Stimulated activated CD8-positive, alpha-beta memory T cell treated with anti-CD3 and anti-CD28 coated beads, Interleukin-12 subunit alpha, Interleukin-12 subunit beta, amount 100 ng/mL, for 4 hours (primary cell): ENCODE measurements around the gene SLC22A1.
"Not testable (repeated sequence)": the region's sequence is repeated elsewhere in the genome, so short reads cannot be mapped to it uniquely, and the experiment has no call there.

Experiments
- DNase-seq: peaks from one replicate; pipeline ENCODE4 v3.0.0-alpha.2; 2020; ENCODE audit warnings: low read depth

SLC22A1 gene

DNA sequence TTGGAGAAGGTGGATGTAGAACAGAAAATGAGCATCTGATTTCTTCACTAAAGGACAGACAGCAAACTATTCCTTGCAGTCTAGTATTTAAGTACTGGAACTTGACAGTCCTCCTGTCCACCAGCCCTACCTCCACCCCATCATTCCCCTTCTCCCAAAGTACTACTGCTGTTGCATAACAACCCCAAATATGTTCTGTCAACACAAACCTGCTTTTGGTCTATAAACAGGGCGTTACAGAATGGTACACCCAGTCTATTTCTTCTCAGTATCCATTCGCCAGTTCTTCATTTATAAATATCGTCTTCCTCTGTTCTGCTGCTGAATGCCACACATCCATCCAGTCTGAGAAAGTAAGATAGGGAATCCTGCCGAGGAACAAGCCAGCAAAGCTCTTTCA, 27.7 kb upstream of the SLC22A1 start:
- no peak for DNase-seq

DNA sequence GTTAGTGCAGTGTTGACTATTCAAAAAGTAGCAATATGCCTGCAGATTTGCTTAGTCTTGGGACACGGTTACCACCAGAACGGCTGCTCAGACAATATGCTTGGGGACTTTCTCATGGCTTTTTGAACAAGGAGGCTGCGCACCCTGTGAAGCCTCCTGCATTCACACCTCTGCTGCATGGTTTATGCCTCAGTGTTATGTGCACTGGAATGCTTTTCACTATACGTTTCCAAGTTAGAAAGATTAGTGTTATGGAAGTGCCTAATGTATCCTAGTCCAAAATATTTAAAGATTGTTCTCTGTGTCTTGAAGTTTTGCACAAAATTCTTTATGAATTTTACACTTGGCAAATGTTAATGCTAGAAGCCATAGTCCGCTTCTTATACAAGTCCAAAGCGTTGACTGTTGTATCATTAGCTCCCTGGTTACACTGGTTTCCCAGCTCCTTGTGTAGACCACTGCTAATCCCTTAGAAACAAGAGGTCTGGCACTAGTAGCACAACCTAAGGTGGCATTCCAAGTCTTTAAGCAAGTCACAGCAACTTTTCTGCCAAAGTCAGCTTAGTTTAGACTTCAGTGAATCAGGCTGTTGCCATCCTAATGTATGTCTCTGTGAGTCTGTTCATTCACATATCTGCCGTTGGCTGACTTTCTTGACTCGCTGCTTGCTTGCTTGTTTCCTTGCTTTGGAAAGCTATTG, 26.3 kb upstream of the SLC22A1 start:
- no peak for DNase-seq

DNA sequence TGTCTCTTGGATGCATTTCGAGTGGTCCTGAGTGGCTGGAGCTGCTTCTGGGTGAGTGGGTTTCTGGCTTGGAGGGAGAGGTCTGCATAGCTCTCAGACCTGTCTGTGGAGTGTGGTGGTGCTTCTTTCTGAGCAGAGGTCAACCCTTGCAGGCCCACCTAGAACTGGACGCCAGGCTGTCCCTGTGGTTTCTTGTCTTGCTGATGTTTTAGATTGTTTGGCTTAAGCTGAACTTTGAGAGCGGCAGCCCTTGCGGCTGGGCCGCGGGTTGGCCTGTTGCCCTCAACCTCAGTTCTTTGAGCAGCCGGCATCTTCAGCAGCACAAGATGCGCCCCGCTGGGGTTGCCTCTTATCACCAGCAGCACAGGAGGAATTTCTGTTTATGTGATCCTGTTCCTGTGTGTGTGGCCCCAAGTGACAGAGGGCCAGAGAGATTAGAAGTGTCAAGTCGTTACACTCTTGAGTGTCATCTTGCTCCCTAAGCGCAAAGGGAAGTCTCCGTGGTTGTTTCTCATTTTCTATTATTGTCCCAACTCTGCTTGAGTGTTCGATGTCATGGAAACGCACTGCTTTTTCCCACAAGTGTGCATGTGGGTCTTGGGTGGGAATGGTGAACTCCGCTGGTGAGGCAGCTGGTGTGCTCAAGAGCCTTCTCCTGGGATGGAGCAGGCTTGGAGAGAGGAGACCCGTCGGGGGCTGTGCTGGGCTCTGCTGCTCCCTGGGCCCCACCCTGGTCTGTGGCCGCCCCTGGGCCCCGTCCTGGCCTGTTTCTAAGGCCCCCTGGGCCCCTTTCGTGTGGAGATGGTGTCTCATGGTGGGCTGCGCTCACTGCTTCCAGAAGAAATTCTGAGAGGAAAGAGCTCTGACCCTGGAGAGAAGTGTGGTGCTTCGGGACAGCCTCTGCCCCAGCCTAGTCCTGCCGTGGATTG, 20.1 kb upstream of the SLC22A1 start:
- DNase-seq: no peak

DNA sequence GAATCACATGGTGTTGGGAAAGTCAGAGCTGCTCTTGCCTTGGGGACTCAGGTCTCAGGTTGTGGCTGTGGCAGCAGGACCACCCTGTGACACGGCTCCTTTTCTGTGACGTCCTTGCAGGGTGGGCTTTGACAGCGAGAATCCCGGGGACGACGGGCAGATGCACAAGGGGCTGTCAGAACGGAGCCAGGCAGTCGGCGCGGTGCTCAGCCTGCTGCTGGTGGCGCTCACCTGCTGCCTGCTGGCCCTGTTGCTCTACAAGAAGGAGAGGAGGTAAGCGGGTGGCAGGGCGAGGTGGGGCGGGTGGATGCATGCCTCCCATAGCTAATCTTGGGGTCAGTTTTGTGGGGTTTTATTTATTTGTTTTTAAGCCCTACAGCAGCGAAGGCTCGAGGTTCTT, 19.2 kb upstream of the SLC22A1 start:
- no peak for DNase-seq

DNA sequence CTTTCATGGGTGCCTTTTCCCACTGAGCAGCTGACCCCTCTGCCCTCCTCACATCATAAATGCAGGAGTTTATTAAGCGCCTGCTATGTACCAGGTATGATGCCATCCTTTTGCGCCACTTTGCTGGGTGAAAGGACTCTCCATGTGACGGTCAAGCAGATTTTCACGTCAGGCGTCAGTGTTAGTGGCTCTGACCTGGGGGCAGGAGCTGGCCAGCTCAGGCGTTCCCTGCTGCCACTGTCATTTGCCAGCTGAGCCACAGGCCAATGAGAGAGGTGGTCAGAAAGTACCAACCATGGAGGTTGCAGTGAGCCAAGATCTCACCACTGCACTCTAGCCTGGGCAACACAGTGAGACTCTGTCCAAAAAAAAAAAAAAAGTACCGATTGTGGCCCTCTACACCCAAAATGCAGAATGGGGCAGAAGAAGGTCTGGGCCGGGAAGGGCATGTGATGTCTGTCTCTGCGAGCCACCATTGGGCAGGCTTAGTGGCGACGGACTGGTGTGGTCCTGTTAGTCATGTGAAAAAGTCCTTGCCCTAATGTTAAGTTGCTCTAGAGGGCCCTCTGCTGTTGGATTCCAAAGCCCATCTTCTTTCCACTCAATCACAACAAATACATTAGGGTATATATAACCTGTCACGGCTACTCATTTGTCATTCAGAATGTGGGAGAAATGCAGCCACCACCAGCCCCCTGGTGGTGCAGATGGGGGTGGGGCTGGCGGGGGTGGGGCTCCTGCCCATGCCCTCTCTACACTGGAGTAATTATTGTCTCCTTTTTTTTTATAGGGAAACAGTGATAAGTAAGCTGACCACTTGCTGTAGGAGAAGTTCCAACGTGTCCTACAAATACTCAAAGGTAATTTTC, 18.4 kb upstream of the SLC22A1 start:
- no peak for DNase-seq

DNA sequence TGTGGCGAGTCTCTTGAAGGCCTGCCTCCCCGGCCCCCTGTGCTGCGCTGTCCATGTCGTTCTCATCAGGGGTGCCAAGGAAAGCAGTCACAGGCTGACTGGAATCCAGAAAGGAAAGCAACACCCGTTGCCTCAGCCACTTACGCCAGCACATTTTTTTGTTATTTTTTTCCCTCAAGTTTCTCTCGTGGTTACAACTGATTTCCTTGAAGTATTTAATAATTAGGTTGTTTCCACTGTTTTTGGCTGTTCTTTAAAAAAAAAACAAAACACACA, 17.9 kb upstream of the SLC22A1 start:
- no peak for DNase-seq

DNA sequence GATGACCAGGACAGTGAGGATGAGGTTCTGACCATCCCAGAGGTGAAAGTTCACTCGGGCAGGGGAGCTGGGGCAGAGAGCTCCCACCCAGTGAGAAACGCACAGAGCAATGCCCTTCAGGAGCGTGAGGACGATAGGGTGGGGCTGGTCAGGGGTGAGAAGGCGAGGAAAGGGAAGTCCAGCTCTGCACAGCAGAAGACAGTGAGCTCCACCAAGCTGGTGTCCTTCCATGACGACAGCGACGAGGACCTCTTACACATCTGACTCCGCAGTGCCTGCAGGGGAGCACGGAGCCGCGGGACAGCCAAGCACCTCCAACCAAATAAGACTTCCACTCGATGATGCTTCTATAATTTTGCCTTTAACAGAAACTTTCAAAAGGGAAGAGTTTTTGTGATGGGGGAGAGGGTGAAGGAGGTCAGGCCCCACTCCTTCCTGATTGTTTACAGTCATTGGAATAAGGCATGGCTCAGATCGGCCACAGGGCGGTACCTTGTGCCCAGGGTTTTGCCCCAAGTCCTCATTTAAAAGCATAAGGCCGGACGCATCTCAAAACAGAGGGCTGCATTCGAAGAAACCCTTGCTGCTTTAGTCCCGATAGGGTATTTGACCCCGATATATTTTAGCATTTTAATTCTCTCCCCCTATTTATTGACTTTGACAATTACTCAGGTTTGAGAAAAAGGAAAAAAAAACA, 16.6 kb upstream of the SLC22A1 start:
- DNase-seq: no peak

DNA sequence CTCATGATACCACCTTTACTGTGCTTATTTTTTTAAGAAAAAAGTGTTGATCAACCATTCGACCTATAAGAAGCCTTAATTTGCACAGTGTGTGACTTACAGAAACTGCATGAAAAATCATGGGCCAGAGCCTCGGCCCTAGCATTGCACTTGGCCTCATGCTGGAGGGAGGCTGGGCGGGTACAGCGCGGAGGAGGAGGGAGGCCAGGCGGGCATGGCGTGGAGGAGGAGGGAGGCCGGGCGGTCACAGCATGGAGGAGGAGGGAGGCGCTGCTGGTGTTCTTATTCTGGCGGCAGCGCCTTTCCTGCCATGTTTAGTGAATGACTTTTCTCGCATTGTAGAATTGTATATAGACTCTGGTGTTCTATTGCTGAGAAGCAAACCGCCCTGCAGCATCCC, 15.6 kb upstream of the SLC22A1 start:
- no peak for DNase-seq

DNA sequence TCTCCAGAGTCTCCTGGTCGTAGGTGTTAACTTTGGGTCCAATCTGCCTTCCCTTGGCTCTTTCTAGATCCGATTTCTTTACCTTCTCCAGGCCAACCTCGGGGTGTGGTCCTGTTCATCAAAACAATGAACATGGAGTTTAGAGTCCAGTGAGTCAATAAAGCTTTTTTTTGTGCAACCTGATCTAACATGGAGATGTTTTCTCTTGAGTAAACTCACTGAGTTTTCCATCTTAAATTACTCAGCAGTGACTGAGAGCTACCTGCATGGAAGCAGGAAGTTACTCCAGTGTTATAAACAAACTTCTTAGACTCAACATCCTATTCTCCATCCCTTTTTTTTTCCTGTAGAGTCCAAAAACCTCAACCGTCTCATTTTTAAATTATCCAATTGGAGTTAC, 14.9 kb upstream of the SLC22A1 start:
- DNase-seq: no peak

DNA sequence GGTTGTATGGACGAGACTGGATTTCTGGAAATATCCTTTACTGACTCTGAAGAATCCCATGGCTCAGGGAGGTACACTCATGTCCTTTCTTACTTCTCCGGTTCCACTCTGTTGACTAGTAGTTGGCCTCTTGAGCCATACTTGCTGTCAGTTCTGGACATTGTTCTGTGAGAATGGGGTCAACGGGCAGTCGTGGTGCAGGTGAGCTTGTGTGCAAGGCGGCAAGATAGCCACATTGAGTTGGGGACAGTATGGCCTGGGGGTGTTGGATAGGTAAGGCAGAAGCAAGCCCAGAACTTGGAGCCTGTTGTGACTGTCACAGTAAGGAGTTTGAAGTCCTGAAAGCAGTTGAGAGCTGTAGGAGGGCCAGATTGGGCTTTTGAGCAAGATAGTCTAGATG, 13.5 kb upstream of the SLC22A1 start:
- no peak for DNase-seq

DNA sequence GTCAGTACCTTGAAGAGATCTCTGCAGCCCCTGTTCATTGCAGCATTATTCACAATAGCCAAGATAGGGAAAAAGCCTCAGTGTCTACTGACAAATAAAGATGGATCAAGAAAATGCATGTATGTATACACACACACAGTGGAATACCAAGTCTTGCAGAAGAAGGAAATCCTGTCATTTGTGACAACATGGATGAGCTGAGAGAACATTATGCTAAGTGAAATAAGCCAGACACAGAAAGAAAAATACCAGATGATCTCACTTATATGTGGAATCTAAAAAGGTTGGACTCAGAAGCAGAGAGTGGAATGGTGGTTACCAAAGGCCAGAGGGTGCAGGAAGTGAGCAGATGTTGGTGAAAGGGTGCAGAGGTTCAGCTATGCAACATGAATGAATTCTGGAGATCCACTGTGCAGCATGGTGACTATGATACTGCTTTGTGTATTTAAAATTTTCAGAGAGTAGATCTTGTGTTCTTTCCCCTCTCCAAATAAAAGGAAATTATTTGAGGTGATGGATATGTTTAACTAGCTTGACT, 11.0 kb upstream of the SLC22A1 start:
- no peak for DNase-seq

DNA sequence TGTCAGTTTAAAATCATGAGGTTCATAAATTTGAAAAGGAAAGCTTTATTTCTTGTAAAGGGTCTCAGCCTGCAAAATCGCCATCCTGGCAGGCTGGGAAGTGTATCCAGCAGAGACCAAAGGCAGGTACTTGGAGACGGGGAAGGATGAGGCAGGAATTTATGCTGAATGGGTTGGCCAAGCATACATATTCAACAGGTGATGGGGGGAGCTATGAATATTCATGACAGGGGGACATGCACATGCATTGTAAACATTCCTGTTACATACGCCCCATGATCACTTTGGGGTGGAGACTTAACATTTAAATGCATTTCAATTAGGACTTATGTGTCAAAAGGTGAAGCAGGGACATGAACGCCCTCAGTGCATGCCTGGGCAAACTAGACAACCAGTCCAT, 9.8 kb upstream of the SLC22A1 start:
- DNase-seq: no peak

DNA sequence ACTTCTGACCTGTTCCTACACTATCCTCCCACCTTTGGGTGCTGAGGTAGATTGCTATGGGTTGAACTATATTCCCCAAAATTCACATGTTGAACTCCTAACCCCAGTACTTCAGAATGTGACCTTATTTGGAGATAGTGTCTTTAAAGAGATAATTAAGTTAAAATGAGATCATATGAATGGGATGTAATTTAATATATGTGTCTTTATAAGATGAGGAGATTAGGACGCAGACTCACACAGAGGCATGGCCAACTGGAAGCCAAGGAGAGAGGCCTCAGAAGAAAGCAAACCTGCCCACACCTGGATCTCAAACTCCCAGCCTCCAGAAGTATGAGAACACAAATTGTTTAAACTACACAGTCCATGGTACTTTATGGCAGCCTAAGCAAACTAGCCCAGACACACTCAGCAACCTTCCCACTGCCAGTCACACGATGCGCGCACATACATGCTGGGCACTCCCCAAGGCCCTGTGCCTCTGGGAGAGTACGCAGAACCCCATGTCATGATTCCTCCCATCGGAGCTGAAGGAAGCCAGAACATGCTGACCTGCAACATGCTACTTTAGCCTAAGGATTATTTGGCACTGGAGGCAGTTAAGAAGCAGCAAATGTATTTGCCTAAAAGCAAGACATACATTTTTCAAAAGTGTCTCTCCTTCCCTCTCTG, 8.9 kb upstream of the SLC22A1 start:
- no peak for DNase-seq

DNA sequence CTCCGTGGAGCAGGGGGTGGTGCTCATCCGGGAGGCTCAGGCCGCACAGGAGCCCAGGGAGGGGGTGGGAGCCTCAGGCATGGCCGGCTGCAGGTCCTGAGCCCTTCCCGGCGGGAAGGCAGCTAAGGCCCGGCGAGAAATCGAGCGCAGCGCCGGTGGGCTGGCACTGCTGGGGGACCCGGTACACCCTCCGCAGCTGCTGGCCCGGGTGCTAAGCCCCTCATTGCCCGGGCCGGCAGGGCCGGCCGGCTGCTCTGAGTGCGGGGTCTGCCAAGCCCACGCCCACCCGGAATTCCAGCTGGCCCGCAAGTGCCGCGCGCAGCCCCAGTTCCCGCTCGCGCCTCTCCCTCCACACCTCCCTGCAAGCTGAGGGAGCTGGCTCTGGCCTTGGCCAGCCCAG, 7.1 kb upstream of the SLC22A1 start:
- DNase-seq: not testable (repeated sequence)

DNA sequence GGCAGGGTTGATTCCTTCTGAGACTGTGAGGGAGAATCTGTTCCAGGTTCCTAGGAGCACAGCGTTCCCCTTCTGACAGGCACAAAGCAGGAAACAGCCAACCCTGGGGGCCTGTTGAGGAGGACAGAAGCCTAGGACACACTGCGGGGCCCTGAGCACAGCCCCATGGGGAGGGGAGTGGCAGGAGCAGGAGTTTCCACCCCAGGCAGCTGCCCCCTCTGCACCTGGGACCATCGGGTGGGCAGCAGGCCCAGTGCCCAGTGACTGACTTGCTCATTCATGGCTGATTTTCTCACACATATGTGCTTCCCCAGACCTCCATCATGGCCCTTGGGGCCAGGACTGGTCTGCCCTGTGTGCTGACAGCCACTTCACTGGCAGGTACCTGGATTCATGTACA, 6.2 kb upstream of the SLC22A1 start:
- no peak for DNase-seq

DNA sequence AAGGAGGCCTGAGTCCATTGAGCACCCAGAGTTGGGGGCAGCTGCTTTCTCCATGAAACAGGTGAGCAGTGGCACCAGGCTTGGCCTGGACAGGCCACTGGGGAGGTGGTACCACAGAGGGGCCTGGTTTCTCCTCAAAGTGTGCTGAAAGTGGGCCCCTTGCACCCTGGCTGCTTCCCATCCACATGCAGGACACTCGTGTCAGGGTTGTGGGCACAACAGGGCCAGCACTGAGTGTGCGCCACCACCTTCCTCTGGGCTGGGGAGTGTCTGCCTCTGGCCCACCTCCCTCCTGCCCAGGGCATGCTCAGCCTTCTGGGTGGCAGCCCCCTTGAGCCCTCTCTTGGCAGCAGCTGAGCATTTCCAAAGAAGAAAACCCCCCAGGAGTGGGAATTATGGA, 5.2 kb upstream of the SLC22A1 start:
- DNase-seq: no peak

DNA sequence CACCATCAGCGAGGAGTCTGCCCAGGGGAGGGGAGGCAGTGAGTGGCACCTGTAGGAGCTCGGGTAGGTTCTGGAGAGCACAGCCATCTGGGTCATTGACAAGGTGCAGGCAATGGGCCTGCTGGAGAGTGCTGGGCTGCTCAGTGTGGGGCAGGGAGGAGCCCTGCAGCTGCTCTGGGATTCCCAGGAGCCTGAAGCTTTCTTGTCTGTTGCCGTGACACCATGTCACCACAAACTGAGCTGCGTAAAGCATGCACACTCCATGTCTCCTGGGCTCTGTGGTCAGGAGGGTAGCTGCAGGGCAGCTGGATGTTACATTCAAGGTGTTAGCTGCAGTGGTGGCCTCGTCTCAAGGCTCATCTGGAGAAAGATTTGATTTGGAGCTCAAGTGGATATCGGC, 4.5 kb upstream of the SLC22A1 start:
- no peak for DNase-seq

DNA sequence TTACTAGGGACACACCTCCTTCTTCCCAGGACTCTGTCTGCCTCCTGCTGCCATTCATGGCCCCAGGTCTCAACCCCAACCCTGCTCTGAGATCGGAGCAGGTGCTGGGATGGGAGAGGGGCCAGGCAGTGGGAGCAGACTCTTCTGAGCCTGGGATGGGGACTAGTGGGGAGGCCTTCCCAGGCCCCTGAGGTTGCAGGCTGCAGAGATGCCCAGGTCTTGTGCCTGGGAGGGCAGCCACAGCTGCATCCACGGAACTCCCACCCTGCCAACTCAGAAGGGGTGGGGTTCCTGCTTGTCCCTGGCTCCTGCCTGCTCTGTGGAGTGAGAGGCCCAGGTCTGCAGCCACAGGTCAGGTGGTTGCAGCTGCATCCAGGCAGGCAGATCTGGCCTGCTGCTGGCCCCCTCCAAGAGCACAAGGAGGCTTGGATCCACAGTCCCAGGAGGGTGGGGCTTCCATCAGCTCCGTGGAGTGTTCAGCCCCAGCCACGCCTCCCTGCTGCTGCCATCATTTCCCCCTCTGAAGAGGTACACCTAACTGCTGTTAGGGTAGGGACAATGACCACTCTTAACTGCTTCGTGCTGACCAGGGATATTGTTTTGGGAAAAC, 2.9 kb upstream of the SLC22A1 start:
- DNase-seq: no peak

DNA sequence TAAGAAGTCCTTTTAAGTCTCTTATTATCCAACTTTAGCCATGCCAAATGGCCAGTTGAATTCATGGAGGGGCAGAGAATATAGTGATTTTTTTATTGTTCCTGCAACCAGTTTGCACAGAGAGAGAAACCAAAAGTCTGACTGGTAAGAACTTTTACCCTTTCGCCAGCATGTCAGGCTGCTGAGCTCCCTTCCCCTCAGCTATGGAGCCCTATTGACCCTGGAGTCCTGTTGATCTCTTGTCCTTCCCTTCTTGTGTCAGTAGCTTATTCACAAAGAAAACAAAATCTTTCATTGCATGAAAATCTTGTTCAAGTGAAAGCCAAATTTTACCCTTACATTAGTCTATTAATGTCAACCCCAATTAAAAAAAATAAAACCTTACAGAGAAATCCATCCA, 1.5 kb upstream of the SLC22A1 start:
- no peak for DNase-seq

DNA sequence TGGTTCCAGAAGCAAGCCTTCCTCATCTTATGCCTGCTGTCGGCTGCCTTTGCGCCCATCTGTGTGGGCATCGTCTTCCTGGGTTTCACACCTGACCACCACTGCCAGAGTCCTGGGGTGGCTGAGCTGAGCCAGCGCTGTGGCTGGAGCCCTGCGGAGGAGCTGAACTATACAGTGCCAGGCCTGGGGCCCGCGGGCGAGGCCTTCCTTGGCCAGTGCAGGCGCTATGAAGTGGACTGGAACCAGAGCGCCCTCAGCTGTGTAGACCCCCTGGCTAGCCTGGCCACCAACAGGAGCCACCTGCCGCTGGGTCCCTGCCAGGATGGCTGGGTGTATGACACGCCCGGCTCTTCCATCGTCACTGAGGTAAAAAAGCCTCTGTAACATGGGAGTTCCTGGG, 366 bp downstream of the SLC22A1 start:
- no peak for DNase-seq

DNA sequence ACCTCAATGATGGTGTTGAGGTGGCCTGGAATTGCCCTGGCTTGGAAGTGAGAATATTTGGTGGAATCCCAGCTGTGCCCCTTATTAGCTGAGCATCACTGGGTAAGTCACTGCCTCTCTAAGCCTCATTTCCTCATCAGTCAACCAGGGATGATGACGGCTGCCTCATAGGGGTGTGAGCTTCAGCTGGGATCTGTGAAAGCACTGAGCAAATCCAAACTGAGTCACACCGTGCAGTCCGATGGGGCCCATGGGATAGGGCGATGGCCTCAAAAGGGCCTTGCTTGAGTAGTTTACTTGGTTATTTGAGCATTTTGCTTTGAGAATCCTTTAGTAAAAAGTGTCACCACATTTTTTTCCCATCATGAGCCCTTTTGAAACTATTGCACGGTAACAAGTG, 1.1 kb downstream of the SLC22A1 start:
- DNase-seq: no peak
